ENCODE results near the gene CPT1C.
A peak's percentile ranks its signal among the peaks of the same experiment; 100 is the strongest.

The CPT1C gene

DNA sequence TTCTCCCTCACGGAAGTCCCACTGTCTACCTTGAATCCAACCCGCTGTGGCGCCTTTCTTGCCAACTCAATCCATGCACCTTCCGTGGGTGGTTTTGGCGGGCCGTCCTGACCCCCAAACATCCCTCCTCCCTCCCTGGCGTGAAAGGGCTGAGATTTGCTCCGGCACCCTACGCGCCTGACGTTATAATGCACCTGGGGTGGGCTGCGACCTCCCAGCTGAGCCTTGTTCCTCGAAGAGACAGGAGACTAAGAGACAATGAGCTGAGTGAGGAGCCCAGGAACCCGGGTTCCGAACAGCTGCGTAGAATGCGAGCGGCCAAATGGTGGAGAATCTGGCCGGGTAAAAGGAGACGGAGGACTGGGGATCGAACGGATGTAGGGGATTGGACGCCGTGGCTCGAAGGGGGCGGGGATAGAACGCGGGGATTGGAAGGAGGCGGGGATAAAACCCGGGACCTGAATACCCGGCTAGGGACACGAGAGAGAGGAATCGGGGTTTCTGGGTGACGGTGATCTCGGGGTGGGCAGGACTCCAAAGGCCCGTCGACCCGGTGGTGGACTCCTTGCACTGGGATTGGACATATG lies at the start of gene CPT1C:
Gene CPT1C (plus strand): TSS at position 461 of the 587 bp plus-strand sequence. CDS start 1,137 bp downstream, outside the sequence.
- DNase-seq: peak; percentile 44 to 46

DNA sequence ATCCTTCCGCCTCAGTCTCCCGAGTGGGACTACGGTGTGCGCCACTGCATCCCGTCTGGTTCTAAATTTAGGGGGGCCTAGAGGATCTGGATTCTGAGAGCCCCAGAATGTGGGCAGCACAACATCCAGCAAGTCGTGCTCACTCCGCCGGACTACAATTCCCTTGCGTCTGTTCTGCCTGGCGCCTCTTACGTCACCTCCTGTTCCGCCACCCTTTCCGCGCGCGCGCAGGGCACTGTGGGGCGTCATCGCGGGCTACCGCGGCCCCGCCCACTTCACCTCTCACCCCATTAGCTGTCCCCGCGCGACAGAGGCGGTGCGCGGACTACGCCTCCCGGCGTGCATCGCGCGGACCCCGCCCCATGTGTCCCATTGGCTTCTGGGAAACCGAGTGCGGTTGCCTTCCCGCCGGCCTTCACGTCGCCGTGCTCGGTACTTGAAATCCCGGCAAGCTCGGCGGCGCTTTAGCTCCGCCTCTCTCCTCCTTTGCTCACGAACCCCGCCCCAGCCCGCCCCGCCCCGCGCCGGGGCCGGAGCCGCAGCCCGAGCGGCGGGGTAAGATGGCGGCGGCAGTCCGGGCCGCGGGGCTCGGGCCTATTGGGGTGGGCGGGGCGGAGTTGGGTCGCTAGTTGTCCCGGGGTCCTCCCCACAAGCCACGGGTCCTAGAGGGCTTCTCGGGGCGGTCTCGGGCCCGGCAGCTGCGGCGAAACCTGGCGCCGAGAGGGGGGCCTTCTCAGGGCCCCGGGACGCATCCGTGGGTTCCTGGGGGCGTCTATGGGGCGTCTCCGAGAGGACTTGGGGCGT lies 49.0 kb upstream of the CPT1C start, which contains the start of gene SCAF1:
Gene SCAF1 (plus strand): TSS at position 522 of the 804 bp plus-strand sequence. CDS start 2,818 bp downstream, outside the sequence.
- peak; percentile 97 to 98 for DNase-seq

DNA sequence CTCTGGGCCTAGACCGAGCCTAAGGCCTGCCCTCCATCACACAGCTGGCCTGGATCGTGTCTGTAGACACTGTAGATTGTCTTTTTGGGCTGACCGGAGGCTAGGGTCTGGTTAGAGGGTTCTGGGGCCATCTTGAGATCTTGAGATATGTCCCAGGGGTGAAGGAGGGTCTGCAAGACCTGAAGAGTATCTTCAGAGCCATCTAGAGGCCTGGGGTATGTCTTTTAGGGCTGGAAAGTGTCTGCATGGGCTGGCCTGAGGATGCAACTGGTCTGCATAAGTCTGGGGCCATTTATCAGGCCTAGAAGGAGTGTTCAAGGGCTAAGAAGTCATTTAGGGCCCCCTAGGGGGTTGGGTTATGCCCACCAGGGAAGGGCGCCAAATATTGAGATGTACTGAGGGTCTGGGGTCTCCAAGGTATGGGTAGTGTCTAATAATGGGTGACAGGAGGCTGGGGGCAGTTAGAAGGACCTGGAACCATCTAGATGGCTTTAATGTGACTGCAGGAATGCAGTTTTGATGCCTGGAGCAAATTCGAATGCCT lies 48.4 kb upstream of the CPT1C start:
- DNase-seq: no peak

DNA sequence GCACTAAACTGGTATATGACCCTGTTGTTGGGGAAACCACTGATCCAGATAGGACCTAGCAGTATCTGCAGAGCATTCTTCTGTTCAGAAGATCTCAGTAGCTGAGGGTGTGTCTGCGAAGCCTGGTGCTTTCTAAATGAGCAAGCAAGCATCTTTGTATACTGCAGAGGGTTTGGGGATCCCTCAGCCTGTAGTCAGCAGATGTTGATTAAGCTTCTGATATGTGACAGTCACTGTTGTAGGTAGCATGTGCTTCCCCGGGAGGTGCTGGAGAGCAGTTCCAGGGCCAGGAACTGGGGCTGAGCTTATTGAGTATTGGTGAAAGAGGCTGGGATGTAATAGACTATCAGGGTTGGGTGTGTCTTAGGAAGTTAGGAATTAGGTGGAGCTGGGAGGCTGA lies 47.5 kb upstream of the CPT1C start:
- DNase-seq: no peak

DNA sequence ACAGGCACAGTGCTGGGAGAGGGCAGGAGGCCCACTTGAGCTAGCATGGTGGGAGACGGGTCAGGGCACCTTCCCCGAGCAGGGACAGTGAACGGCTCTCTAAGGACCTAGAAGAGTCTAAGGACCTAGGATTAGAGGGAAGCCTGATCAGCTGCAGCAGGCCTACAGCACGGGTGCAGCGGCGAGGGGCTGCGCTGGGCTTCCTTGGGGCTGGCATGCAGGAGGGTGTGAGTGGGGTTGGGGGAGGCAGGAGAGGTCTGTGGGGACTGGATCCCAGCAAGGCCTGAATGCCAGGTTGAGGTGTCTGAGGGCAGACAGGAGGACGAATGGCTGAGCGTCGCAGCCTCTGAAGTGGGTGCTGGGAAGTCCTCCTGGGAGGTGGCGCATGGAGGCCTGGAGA lies 45.3 kb upstream of the CPT1C start:
- DNase-seq: no peak

DNA sequence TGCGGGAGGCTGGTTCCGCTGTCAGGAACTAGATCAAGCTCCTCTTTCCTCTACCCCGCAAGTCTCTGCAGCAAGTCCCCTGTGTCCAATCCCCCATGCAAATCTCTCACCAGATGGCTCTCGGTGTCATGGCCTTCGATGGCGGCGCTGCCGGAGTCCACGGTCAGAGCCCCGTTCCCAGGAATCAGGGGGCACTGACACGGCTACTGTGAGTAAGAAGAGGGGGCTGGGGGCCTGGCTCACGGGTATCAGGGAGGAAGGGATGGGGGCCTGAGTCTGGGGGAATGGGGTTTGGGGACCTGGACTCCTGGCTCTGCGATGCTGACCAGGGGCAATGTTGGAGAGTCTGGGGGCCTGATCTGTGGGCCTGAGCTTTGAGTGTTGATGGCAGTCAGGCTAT lies 44.9 kb upstream of the CPT1C start:
- no peak for DNase-seq

DNA sequence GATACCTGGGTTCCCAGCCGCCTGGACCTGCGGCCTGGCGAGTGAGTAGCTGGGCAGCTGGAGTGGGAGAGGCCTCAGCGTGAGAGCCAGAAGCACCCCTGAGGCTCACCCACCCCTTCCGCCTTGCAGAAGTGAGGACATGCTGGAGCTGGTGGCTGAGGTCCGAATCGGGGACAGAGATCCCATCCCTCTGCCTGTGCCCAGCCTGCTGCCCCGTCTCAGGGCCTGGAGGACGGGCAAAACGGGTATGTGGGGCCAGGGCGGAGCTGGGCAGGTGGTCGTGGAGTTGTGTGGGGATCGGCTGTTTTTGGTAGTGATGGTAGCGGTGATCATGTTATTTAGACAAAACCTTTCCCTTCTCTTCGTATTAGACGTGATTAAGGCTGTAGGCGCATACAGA lies 44.3 kb upstream of the CPT1C start:
- DNase-seq: no peak

DNA sequence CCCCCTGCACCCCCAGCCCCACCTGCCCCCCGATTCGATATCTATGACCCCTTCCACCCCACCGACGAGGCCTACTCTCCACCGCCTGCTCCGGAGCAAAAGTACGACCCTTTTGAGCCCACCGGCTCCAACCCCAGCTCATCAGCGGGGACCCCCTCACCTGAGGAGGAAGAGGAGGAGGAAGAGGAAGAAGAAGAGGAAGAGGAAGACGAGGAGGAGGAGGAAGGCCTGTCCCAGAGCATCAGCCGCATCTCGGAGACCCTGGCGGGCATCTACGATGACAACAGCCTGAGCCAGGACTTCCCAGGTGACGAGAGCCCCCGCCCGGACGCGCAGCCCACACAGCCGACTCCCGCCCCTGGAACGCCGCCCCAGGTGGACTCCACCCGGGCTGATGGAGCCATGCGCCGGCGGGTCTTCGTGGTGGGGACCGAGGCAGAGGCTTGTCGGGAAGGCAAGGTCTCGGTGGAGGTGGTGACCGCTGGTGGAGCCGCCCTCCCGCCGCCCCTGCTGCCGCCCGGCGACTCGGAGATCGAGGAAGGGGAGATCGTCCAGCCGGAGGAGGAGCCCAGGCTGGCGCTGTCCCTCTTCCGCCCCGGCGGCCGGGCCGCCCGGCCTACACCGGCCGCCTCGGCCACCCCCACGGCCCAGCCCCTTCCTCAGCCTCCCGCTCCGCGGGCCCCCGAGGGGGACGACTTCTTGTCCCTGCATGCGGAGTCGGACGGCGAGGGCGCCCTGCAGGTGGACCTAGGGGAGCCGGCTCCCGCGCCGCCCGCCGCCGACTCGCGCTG lies 39.7 kb upstream of the CPT1C start:
- no peak for DNase-seq

DNA sequence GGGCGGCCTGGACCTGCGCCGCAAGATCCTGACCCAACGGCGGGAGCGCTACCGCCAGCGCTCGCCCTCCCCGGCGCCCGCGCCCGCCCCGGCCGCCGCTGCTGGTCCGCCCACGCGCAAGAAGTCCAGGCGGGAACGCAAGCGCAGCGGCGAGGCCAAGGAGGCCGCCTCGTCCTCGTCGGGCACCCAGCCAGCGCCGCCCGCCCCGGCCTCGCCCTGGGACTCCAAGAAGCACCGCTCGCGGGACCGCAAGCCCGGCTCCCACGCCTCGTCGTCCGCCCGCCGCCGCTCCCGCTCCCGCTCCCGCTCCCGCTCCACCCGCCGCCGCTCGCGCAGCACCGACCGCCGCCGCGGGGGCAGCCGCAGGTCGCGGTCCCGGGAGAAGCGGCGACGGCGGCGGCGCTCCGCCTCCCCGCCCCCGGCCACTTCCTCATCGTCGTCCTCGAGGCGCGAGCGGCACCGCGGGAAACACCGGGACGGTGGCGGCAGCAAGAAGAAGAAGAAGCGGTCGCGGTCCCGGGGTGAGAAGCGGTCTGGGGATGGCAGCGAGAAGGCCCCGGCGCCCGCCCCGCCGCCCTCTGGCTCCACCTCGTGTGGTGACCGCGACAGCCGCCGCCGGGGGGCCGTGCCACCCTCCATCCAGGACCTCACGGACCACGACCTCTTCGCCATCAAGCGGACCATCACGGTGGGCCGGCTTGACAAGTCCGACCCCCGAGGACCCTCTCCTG lies 38.9 kb upstream of the CPT1C start:
- DNase-seq: no peak

DNA sequence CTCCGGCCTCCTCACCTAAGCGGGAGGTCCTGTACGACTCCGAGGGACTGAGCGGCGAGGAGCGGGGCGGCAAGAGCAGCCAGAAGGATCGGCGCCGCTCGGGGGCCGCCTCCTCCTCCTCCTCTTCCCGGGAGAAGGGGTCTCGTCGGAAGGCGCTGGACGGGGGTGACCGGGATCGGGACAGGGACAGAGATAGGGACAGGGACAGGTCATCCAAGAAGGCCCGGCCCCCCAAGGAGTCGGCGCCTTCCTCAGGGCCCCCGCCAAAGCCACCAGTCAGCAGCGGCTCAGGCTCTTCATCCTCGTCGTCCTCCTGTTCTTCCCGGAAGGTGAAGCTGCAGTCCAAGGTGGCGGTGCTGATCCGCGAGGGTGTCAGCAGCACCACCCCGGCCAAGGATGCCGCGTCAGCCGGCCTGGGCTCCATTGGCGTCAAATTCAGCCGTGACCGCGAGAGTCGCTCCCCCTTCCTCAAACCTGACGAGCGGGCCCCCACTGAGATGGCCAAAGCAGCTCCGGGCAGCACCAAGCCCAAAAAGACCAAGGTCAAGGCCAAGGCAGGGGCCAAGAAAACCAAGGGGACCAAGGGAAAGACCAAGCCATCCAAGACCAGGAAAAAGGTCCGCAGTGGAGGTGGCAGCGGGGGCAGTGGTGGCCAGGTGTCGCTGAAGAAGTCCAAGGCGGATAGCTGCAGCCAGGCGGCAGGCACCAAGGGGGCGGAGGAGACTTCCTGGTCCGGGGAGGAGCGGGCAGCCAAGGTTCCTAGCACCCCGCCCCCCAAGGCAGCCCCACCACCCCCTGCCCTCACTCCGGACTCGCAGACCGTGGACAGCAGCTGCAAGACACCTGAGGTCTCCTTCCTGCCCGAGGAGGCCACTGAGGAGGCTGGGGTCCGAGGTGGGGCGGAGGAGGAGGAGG lies 38.1 kb upstream of the CPT1C start:
- DNase-seq: no peak

DNA sequence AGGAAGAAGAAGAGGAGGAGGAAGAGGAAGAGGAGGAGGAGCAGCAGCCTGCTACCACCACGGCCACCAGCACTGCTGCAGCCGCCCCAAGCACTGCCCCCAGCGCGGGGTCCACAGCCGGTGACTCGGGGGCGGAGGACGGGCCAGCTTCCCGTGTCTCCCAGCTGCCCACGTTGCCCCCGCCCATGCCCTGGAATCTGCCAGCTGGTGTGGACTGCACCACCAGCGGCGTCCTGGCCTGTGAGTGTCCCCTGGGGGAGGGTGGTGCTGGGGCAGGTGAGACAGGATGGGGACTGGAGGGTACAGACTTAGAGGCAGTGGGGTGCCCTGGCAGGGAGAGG lies 37.5 kb upstream of the CPT1C start:
- DNase-seq: no peak

DNA sequence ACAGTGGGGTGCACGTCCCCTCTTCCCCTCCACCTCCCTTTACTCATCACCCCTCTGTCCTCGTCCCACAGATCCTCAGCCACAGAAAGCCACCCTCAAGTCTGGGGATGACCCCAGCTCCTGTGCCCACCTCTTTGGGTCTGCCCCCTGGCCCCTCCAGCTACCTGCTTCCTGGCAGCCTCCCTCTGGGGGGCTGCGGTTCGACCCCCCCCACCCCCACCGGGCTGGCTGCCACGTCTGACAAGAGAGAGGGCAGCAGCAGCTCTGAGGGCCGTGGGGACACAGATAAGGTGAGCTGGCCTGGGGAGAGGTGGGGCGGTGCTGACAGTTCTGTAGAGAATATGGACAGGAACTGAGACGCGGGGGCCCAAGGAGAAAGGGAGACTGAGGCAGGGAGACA lies 36.3 kb upstream of the CPT1C start:
- DNase-seq: no peak

DNA sequence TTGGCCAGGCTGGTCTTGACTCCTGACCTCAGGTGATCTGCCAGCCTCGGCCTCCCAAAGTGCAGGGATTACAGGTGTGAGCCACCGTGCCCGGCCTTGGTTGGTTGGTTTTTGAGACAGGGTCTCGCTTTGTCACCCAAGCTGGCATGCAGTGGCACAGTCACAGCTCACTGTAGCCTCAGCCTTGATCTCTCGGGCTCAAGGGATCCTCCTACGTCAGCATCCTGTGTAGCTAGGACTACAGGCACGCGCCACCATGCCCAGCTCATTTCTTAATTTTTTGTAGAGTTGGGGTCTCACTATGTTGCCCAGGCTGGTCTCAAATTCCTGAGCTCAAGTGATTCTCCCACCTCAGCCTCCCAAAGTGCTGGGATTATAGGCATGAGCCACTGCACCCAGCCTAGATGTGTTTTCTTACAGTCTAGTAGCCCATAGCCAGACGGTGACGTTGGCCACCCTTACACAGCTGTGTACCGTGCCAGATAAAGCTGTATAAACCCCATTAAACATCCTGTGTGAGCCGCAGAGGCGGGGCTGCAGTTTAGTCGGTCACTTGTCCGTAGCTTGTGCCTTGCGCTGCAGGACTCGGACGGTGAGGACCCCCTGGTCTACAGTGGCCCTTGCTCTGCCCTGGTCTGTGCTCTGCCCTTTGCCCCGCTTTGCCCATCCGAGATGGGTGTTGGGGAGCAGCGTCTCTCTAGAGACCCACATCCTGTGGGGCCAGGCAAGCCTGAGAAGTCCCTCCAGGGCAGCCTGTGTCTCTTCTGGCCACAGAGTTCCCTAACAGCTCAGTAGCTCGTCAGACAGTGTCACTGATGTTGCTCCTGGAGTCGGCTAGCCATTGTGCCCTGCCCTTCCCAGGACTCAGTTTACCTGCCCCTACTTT lies 35.1 kb upstream of the CPT1C start:
- no peak for DNase-seq

DNA sequence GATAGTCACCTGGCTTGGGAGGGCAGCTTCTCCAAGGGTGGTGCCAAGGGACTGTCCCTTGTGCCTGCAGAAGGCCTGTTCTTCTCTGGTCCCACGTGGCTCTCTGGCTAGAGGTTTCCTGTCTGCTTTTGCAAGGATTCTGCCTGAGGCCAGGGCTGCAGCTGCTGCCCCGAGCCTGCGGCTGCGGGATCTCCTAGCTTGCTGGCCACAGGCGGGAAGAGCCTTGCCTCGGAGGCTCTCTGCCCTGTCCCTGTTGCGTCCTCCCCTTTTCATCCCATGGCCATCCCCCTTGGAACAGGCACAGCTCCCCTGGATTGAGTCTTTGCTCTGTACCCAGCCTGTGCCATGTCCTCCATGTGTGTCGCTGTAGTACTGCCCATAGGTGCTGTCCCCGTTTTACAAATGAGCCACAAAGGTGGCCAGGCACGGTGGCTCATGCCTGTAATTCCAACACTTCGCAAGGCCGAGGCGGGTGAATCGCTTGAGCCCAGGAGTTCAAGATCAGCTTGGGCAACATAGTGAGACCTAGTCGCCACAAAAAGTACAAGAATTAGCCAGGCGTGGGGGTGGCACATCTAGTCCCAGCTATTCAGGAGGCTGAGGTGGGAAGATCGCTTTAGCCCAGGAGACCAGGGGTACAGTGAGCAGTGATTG lies 34.3 kb upstream of the CPT1C start:
- DNase-seq: no peak

DNA sequence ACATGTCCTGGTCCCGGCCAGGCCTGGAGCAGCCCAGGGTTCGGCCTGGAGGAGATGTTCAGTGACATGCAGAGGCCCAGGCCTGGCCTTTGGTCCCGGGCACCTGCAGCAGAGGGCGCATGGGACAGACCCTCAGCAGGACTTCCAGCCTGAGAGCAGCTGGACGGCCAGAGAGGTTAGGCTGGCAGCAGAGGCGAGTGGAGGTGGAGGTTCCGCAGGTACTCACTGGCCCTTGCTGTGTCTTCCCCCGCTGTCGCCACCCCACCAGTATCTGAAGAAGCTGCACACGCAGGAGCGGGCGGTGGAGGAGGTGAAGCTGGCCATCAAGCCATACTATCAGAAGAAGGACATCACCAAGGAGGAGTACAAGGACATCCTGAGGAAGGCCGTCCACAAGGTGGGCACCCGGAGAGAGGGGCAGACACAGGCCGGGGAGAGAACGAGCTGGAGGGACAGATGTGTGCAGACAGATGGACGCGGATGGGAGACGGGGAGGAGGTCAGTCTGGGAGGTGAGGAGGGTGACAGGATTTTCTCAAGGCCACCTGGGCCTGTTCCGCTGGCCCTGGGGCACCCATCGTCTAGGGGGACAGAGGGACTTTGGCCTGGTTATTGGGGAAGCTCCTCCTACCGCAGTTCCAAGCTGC lies 33.3 kb upstream of the CPT1C start:
- DNase-seq: no peak

DNA sequence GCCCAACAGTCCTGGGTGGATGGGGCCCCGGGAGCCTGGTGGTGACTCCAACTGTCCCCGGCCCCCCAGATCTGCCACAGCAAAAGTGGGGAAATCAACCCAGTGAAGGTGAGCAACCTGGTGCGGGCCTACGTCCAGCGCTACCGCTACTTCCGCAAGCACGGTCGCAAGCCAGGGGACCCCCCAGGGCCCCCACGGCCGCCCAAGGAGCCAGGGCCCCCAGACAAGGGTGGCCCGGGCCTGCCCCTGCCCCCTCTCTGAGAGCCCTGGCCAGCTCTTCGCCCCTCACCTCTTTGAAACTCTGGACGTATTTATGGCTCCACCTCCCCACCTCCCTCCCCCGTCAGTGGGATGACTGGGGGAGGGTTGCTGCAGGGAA lies 32.8 kb upstream of the CPT1C start:
- DNase-seq: no peak

DNA sequence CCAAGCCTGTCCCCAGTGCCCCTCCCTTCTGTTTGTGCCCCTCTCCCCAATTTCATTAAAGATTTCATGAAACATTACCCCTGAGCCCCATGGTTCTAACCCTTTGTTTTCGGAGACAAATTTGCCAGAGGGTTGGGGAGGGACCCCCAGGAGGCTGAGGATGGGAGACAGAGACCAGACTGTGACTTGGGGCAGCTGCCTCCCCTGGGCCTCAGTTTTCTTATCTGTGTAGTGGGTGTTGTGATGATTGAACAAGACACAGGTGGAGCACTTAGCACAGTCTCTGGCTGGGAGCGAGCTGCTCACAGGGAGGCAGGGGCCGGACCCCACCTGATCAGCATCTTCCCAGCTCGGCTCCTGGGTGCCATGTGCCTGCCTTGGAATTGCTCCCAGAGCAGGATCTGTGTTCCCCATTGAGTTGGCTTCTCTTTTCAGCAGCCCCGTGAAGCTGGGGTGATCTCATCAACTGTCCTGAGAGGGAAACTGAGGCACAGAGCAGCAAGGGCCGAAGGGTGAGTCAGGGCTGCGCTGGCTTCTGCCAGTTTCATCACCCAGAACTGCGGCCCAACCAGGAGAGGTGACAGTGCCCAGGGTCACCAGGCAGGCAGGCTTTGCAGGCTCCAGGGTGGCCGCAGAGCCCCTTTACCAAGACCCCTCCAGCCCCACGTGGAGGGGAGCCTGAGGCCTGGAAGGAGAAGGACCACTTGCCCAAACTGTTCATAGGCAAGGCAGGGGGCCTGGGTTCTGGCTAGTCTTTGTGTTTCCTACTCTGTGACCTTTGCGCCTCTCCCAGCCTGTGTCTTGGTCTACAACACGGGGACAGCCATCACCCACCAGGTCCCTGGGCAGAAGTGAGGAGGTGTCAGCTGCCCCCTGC lies 32.1 kb upstream of the CPT1C start:
- DNase-seq: no peak

DNA sequence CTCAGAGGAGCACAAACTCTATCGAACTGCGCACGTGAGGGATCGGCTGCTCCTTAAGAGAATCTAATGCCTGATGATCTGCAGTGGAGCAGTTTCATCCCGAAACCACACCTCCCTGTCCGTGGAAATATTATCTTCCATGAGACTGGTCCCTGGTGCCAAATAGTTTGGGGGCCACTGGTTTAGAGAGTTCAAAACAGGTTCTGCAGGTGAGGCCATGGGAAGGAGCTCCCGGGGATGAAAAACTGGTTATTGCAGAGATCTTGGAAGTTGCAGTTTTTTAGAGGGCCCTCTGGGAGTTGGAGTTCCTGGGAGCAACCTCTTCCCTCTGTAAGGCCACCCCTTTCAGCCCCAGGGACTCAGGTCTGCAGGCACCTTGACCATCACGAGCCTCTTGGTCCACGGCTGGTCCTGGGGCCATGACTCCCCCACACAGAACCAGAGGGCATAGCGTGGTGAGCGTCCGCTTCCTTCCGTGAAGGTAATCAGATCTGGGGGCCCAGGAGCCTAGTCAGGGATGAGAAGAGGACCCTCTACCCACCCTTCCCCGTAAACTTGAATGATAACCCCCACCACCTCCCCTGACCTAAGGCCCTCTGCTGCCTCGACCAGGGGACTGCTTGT lies 30.5 kb upstream of the CPT1C start:
- DNase-seq: no peak
